ENCODE results near the gene PCDH20.

GRCh38 chr13:61408571-61408970, 7.1 kb downstream of the PCDH20 start:
- no peak for TF ChIP-seq CTCF (IDR thresholded peaks at IDR 0.05)
- no peak for TF ChIP-seq POLR2A (IDR thresholded peaks at IDR 0.05)

Data from lower leg skin (tissue), 3 donors.